ENCODE measurements around the gene AP1S1. TPM values are rescaled to one million over a fixed set of nuclear protein-coding genes. Genes with fewer than 3 reads are reported as not detected.
"Not testable (repeated sequence)": the region's sequence is repeated elsewhere in the genome, so short reads cannot be mapped to it uniquely, and the experiment has no call there.

The AP1S1 gene
- polyA plus RNA-seq, 1 donor (not counting 4 experiments of a cell fraction or from before 2014, with no cell fraction given) = 279 TPM

GRCh38 chr7:101129603-101130117 lies 24.6 kb upstream of the AP1S1 start:
- Histone ChIP-seq H4K20me1 (ENCODE audit: control insufficient read depth, extremely low read depth, insufficient read depth, low read length) (peaks cover 8% of the 10 kb centered on the region), H3K36me3 (ENCODE audit: control insufficient read depth in 2 of 2, extremely low read depth in 1 of 2, insufficient read depth in 2 of 2, low read length in 2 of 2) (peaks cover 26 to 42% of the 10 kb centered on the region in 2 experiments), H3K9me3 (ENCODE audit: control insufficient read depth, low read depth, low read length) (no peaks in the 10 kb centered on the region), H3K4me2 (ENCODE audit: control insufficient read depth, extremely low read depth, insufficient read depth, low read depth, low read length) (no peak overlapping the region), H3K9me1 (ENCODE audit: control insufficient read depth, extremely low read depth, insufficient read depth, low read length) (peaks cover 2% of the 10 kb centered on the region), H3K4me1 (ENCODE audit: control insufficient read depth, extremely low read depth, insufficient read depth, low read length) (peaks cover 45% of the 10 kb centered on the region), H3K9ac (ENCODE audit: control insufficient read depth, extremely low read depth, insufficient read depth, low read length) (no peak overlapping the region), H3K79me2 (ENCODE audit: control insufficient read depth, insufficient read depth, low read length) (peaks cover 17% of the 10 kb centered on the region), H3K27me3 (ENCODE audit: control insufficient read depth, extremely low read depth, insufficient read depth, low read length) (no peaks in the 10 kb centered on the region), H2AFZ (ENCODE audit: control insufficient read depth, low read length) (no peak overlapping the region), H3K4me3 (ENCODE audit: control insufficient read depth in 2 of 3, extremely low read depth in 1 of 3, insufficient read depth in 2 of 3, low read depth in 1 of 3, low read length in 3 of 3) (no peak overlapping the region), H3K27ac (ENCODE audit: control insufficient read depth, insufficient read depth, low read length) (no peak overlapping the region)
- TF ChIP-seq CTCF (optimal IDR thresholded peaks at IDR 0.05 in 1 of 3, IDR thresholded peaks at IDR 0.05 in 1 of 3, conservative IDR thresholded peaks at IDR 0.05 in 1 of 3; ENCODE audit: extremely low read depth in 1 of 3, insufficient read depth in 2 of 3, low read length in 3 of 3) (no peak), EZH2 (IDR thresholded peaks at IDR 0.05; ENCODE audit: low read length) (no peak)
- DNase-seq (ENCODE audit: low read depth, low spot score) (no peak), FAIRE-seq (no peak)
- dilution Hi-C loops (cut with MboI; ENCODE audit: extremely low pct_ligation_motif_present, low sequenced_read_pairs) = no loop called here

- not testable (repeated sequence) for DNase-seq (ENCODE audit: low read depth, low spot score)
Observed at GRCh38 chr7:101132626-101133600, 21.4 kb upstream of the AP1S1 start.

More at GRCh38 chr7:101132626-101133600, 21.4 kb upstream of the AP1S1 start:
- H3K9me1 ChIP-seq (ENCODE audit: control insufficient read depth, extremely low read depth, insufficient read depth, low read length); H3K9me3 ChIP-seq (ENCODE audit: control insufficient read depth, low read depth, low read length); H4K20me1 ChIP-seq (ENCODE audit: control insufficient read depth, extremely low read depth, insufficient read depth, low read length); H3K4me2 ChIP-seq (ENCODE audit: control insufficient read depth, extremely low read depth, insufficient read depth, low read depth, low read length); H3K79me2 ChIP-seq (ENCODE audit: control insufficient read depth, insufficient read depth, low read length); dilution Hi-C loops (cut with MboI; ENCODE audit: extremely low pct_ligation_motif_present, low sequenced_read_pairs); H3K27me3 ChIP-seq (ENCODE audit: control insufficient read depth, extremely low read depth, insufficient read depth, low read length); H3K9ac ChIP-seq (ENCODE audit: control insufficient read depth, extremely low read depth, insufficient read depth, low read length); H3K4me3 ChIP-seq (ENCODE audit: control insufficient read depth in 2 of 3, extremely low read depth in 1 of 3, insufficient read depth in 2 of 3, low read depth in 1 of 3, low read length in 3 of 3); FAIRE-seq; H3K27ac ChIP-seq (ENCODE audit: control insufficient read depth, insufficient read depth, low read length); H2AFZ ChIP-seq (ENCODE audit: control insufficient read depth, low read length): not testable (repeated sequence)
- Histone ChIP-seq H3K36me3 (ENCODE audit: control insufficient read depth in 2 of 2, extremely low read depth in 1 of 2, insufficient read depth in 2 of 2, low read length in 2 of 2) (peaks cover 42 to 53% of the 10 kb centered on the region in 2 experiments), H3K4me1 (ENCODE audit: control insufficient read depth, extremely low read depth, insufficient read depth, low read length) (peaks cover 48% of the 10 kb centered on the region)

Measured in keratinocyte (primary cell).